Measurements from ENCODE around the gene SLC2A9.

GRCh38 chr4:9891056-9891455 is 130.2 kb downstream of the SLC2A9 start:
- no peak for TF ChIP-seq CSDC2 (CRISPR knock-in tag; IDR thresholded peaks at IDR 0.05)
- no peak for TF ChIP-seq PATZ1 (CRISPR knock-in tag; IDR thresholded peaks at IDR 0.05; ENCODE audit: borderline replicate concordance)
- no peak for TF ChIP-seq TSHZ2 (CRISPR knock-in tag; IDR thresholded peaks at IDR 0.05)
- TF ChIP-seq CSRNP3 (CRISPR knock-in tag; IDR thresholded peaks at IDR 0.05) = no peak
- no peak for TF ChIP-seq RARB (CRISPR knock-in tag; IDR thresholded peaks at IDR 0.05)
- TF ChIP-seq ARNTL (CRISPR knock-in tag; IDR thresholded peaks at IDR 0.05; ENCODE audit: borderline replicate concordance, low read depth) = no peak
- no peak for TF ChIP-seq PPARA (CRISPR knock-in tag; IDR thresholded peaks at IDR 0.05; ENCODE audit: borderline replicate concordance)
- TF ChIP-seq ESRRG (CRISPR knock-in tag; IDR thresholded peaks at IDR 0.05) = no peak
